Caco-2 (cell line): Measurements from ENCODE around the gene BTNL2. TPM values are rescaled to one million over a fixed set of nuclear protein-coding genes. Genes with fewer than 3 reads are reported as not detected.
A peak's percentile ranks its signal among the peaks of the same experiment; 100 is the strongest.

Source experiments
- BruUV-seq: library from RNA; stranded (reverse); fragments of 400-500 nt; replicated peaks from 2 replicates; lab custom pipeline; 2021; lab: Mats Ljungman, UMichigan
- CTCF ChIA-PET: fragments of 300-600 bp; sonication (Branson Sonifier 250); formaldehyde crosslinking; loops from one replicate; lab custom pipeline; 2022; ENCODE audit warnings: antibody characterized with exemption; lab: Charles Lee
- POLR2A ChIA-PET: fragments of 300-600 bp; sonication (Branson Sonifier 250); formaldehyde crosslinking; loops from one replicate; lab custom pipeline; 2022; ENCODE audit warnings: antibody characterized with exemption; lab: Charles Lee
- DNase-seq, 2 experiments: peaks; one replicate each; pipeline versions ENCODE4 v3.0.0 to v3.0.0-alpha.2; 2020 to 2022
- H3K27me3 ChIP-seq: replicated peaks from 2 replicates; pipeline ENCODE4 v1.6.0; 2011; ENCODE audit warnings: low read length; ENCODE audit not compliant: control insufficient read depth, insufficient read depth
- H3K36me3 ChIP-seq: 2 replicates; pipeline ENCODE4 v1.5.1; 2011; ENCODE audit warnings: low read length; ENCODE audit not compliant: control insufficient read depth, insufficient read depth
- H3K4me1 ChIP-seq: fragments of 250-450 bp; sonication (Bioruptor Pico); 2 replicates; pipeline ENCODE4 v1.5.1; 2020; ENCODE audit warnings: mild to moderate bottlenecking
- H3K4me3 ChIP-seq: 2 replicates; pipeline ENCODE4 v1.5.1; 2011; ENCODE audit warnings: low read depth, mild to moderate bottlenecking, control low read depth, low read length
- H3K9me3 ChIP-seq: fragments of 250-450 bp; sonication (Bioruptor Pico); 2 replicates; pipeline ENCODE4 v1.5.1; 2020; ENCODE audit warnings: mild to moderate bottlenecking, moderate library complexity
- H3K27ac Mint-ChIP-seq: one replicate; pipeline ENCODE4 v1.8.0; 2022; ENCODE audit warnings: mixed read lengths; ENCODE audit not compliant: unreplicated experiment
- H3K27me3 Mint-ChIP-seq: one replicate; pipeline ENCODE4 v1.8.0; 2022; ENCODE audit warnings: mixed read lengths; ENCODE audit not compliant: insufficient read depth, unreplicated experiment
- H3K36me3 Mint-ChIP-seq: one replicate; pipeline ENCODE4 v1.8.0; 2022; ENCODE audit warnings: mild to moderate bottlenecking, mixed read lengths; ENCODE audit not compliant: insufficient read depth, unreplicated experiment
- H3K4me1 Mint-ChIP-seq: one replicate; pipeline ENCODE4 v1.8.0; 2022; ENCODE audit warnings: low read depth, mixed read lengths; ENCODE audit not compliant: unreplicated experiment
- H3K4me3 Mint-ChIP-seq: one replicate; pipeline ENCODE4 v1.8.0; 2022; ENCODE audit warnings: mild to moderate bottlenecking, moderate library complexity, mixed read lengths; ENCODE audit not compliant: unreplicated experiment
- H3K9me3 Mint-ChIP-seq: one replicate; pipeline ENCODE4 v1.8.0; 2022; ENCODE audit warnings: mixed read lengths; ENCODE audit not compliant: unreplicated experiment
- CTCF ChIP-seq, 2 experiments: fragments of 200-600 bp in 1 of 2; IDR thresholded peaks; 1 replicate in 1 of 2; 2 replicates in 1 of 2; pipeline versions ENCODE4 v1.5.1 to v1.8.0; 2011 to 2022; ENCODE audit warnings: antibody characterized with exemption in 1 of 2, control low read depth in 1 of 2, inconsistent platforms in 1 of 2, low read depth in 1 of 2, low read length in 1 of 2, mild to moderate bottlenecking in 1 of 2, moderate library complexity in 1 of 2; ENCODE audit not compliant: insufficient read depth in 1 of 2, severe bottlenecking in 1 of 2, unreplicated experiment in 1 of 2
- intact Hi-C: fragments of 100-400 bp; cut with micrococcal nuclease; formaldehyde crosslinking; loops from one replicate; pipeline ENCODE4 v1.10.0; 2022; ENCODE audit not compliant: unreplicated experiment
- total RNA-seq: library from RNA; stranded (reverse); gene quantifications from 2 replicates; pipeline ENCODE4 v1.2.3, GENCODE V29; 2022

BTNL2 gene
- total RNA-seq, 1 experiment from 2014 or later = not detected

- Mint-ChIP-seq H3K9me3 (no peaks in the 10 kb centered on the region), H3K4me3 (no peak overlapping the region), H3K4me1 (peaks cover 6% of the 10 kb centered on the region), H3K27me3 (peaks cover 8% of the 10 kb centered on the region), H3K27ac (no peak overlapping the region), H3K36me3 (no peaks in the 10 kb centered on the region)
- TF ChIP-seq CTCF (IDR thresholded peaks at IDR 0.05; ENCODE audit: insufficient read depth in 1 of 2, low read depth in 1 of 2, low read length in 1 of 2, severe bottlenecking in 1 of 2, unreplicated experiment in 1 of 2) = no peak
- ChIA-PET CTCF (no interaction called here), POLR2A (no interaction called here)
- intact Hi-C loops = no loop called here
- no peaks in the 10 kb centered on the region for H3K27me3 ChIP-seq
- H3K4me3 ChIP-seq = no peak overlapping the region
- H3K36me3 ChIP-seq = no peaks in the 10 kb centered on the region
- H3K4me1 ChIP-seq = peaks cover 4% of the 10 kb centered on the region
- H3K9me3 ChIP-seq = peaks cover 10% of the 10 kb centered on the region
- BruUV-seq = no TSS peak
- DNase-seq = no peak
These were observed 17.8 kb upstream of the BTNL2 start for GRCh38 chr6:32424589-32425300.

DNA sequence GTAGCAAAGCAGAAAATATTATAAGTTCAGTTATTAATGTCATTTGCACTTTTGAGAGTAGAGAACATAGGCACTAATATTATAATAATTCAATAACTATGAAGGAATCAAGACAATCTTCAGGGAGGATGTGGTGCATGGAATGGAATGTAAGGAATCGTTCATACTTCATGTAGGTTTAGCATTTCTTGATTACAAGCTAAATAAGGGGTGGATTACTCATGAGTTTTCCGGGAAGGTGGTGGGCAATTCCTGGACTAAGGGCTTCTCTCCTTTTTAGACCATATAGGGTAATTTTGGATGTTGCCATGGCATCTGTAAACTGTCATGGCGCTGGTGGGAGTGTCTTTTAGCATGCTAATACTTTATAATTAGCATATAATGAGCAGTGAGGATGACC is 9.1 kb upstream of the BTNL2 start:
- BruUV-seq = no TSS peak
- H3K4me1 Mint-ChIP-seq = peaks cover 16% of the 10 kb centered on the region
- no peak for TF ChIP-seq CTCF (IDR thresholded peaks at IDR 0.05; ENCODE audit: insufficient read depth in 1 of 2, low read depth in 1 of 2, low read length in 1 of 2, severe bottlenecking in 1 of 2, unreplicated experiment in 1 of 2)
- Histone ChIP-seq H3K4me1 (no peaks in the 10 kb centered on the region), H3K9me3 (no peaks in the 10 kb centered on the region), H3K36me3 (no peaks in the 10 kb centered on the region), H3K27me3 (no peaks in the 10 kb centered on the region), H3K4me3 (no peak overlapping the region)
- intact Hi-C loops = no loop called here
- no peak overlapping the region for H3K27ac Mint-ChIP-seq
- peaks cover 21% of the 10 kb centered on the region for H3K27me3 Mint-ChIP-seq
- POLR2A ChIA-PET = no interaction called here
- H3K4me3 Mint-ChIP-seq = no peak overlapping the region
- no peaks in the 10 kb centered on the region for H3K36me3 Mint-ChIP-seq
- CTCF ChIA-PET = no interaction called here
- H3K9me3 Mint-ChIP-seq = no peaks in the 10 kb centered on the region
- DNase-seq = no peak

GRCh38 chr6:32415521-32416019 is 8.6 kb upstream of the BTNL2 start:
- CTCF ChIA-PET = no interaction called here
- Histone ChIP-seq H3K9me3 (no peaks in the 10 kb centered on the region), H3K4me3 (no peak overlapping the region), H3K27me3 (no peaks in the 10 kb centered on the region), H3K36me3 (no peaks in the 10 kb centered on the region), H3K4me1 (no peaks in the 10 kb centered on the region)
- peak; percentile 93 to 96 for TF ChIP-seq CTCF (IDR thresholded peaks at IDR 0.05; ENCODE audit: insufficient read depth in 1 of 2, low read depth in 1 of 2, low read length in 1 of 2, severe bottlenecking in 1 of 2, unreplicated experiment in 1 of 2)
- POLR2A ChIA-PET = no interaction called here
- intact Hi-C loops = loop anchor here (1.0 kb wide), 1 partner anchor 371 kb away; no protein-coding TSS in a partner anchor
- DNase-seq = peak; percentile 69 to 78
- Mint-ChIP-seq H3K4me3 (no peak overlapping the region), H3K27me3 (peaks cover 21% of the 10 kb centered on the region), H3K27ac (no peak overlapping the region), H3K9me3 (no peaks in the 10 kb centered on the region), H3K36me3 (no peaks in the 10 kb centered on the region), H3K4me1 (peaks cover 16% of the 10 kb centered on the region)
- no TSS peak for BruUV-seq
